Lung microvascular endothelial cell (primary cell): ENCODE results near the gene VRK3. TPM values are rescaled to one million over a fixed set of nuclear protein-coding genes. Genes with fewer than 3 reads are reported as not detected.
"Not testable (repeated sequence)": the region's sequence is repeated elsewhere in the genome, so short reads cannot be mapped to it uniquely, and the experiment has no call there.

Source experiments
- DNase-seq, 2 donors: peaks; one replicate each; pipeline versions ENCODE4 v3.0.0 to v3.0.0-alpha.2; 2010; ENCODE audit warnings: low read depth in 2 of 2
- total RNA-seq: library from RNA; depleted of rRNA; stranded (reverse); fragments of >200 nt; gene quantifications from 2 replicates; pipeline ENCODE4 v1.2.1, GENCODE V29; 2014

The VRK3 gene, protein sequence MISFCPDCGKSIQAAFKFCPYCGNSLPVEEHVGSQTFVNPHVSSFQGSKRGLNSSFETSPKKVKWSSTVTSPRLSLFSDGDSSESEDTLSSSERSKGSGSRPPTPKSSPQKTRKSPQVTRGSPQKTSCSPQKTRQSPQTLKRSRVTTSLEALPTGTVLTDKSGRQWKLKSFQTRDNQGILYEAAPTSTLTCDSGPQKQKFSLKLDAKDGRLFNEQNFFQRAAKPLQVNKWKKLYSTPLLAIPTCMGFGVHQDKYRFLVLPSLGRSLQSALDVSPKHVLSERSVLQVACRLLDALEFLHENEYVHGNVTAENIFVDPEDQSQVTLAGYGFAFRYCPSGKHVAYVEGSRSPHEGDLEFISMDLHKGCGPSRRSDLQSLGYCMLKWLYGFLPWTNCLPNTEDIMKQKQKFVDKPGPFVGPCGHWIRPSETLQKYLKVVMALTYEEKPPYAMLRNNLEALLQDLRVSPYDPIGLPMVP
- total RNA-seq: 13.7 and 18.3 TPM in 2 replicates

DNA sequence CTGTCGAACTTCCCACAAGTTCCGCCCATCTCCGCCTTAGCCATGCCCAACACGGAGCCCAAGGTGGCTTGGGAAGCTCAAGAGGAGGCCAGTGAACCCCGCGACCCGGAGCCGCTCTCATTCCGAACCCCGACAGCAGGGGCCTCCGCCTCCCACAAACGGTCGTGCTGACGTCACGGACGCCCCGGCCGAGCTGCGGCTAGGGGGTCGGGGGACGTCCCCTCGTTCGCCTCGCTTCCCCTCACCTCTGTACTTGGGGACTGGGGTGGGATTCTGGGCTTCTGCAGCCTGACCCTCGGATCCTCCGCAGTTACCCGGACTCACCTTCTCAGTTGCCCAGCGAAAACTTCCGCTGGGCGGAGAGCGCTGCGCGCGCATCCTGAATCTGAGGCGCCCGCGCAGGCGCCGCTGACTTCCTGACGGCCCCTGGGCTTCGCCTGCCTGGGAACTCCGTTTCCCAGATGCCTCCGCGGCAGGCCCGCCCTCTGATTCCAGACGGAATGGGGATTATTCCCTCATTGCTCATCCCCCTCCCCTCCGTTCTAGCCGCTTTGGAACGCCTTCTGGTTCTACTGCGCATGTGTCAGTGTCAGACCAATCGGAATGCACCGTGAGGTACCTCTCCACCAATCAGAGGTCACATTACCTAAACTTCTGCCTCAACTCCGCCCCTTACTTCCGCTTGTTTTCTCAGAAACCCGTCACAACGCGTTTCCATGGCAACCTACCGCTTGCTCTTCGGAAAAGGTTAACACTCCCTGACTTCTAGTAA lies at the start of gene VRK3:
TSS of gene VRK3 (minus strand) at position 351 of the 772 bp plus-strand sequence. CDS start 9,210 bp downstream, outside the sequence.
- peak; percentile 100 for DNase-seq

DNA sequence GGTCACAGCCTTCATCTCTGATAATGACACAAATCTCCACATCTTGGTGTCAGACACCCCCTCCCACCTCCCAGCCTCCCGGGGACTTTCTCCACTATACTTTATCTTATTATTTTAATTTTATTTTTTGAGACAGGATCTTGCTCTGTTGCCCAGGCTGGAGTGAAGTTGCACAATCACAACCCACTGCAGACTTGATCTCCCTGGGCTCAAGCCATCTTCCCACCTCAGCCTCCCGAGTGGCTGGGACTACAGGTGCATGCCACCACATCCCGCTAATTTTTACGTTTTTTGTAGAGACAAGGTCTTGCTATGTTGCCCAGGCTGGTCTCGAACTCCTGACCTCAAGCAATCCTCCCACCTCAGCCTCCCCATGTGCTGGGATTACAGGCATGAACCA lies 43.2 kb upstream of the VRK3 start:
- not testable (repeated sequence) for DNase-seq

DNA sequence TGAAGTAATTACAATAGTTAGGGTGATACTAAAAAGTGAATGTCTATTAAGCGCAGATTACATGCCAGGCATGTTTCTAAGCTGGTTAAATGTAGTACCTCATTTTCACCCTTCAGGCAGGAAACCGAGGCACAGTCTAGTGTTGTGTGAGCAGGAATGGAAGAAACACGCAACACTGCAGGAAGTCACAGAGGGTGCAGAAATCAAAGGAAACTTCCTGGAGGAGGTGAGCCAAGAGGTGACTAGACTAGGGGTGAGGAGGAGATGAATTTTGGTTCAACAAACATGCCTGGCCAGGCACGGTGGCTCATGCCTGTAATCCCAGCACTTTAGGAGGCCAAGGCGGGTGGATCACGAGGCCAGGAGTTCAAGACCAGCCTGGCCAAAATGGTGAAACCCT lies 42.4 kb upstream of the VRK3 start:
- DNase-seq: no peak

DNA sequence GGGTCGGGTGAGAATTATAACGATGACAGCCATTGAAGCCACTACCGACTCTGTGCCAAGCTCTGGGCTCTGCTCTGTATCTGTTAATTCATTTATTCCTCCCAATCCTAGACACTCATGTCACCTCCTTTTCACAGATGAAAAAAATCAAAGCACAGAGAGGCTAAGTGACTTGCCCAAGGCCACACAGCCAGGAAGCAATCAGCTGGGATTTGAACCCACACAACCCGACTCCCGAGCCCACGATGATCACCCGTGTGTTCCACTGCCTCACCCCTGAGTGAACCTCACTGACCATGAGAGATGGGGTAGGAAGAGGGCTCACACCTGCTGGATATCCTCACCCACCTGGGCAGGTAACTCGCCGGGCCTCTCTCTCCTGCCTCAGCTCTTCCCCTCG lies 40.8 kb upstream of the VRK3 start:
- DNase-seq: no peak

DNA sequence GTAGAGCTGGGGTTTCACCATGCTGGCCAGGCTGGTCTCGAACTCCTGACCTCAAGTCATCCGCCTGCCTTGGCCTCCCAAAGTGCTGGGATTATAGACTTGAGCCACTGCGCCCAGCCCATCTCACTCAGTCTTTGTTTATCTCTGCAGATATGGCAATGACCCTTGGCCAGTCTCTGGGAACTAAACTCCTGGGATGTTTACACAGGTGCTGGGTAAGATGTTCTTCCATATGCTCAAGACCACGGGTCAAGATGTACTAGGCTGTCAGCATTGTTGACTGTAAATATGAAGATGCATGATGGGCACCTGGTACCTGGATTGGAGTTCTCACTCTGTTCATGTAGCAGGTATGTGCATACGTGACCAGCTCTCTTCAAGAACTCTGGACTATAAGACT lies 36.5 kb upstream of the VRK3 start:
- DNase-seq: no peak

DNA sequence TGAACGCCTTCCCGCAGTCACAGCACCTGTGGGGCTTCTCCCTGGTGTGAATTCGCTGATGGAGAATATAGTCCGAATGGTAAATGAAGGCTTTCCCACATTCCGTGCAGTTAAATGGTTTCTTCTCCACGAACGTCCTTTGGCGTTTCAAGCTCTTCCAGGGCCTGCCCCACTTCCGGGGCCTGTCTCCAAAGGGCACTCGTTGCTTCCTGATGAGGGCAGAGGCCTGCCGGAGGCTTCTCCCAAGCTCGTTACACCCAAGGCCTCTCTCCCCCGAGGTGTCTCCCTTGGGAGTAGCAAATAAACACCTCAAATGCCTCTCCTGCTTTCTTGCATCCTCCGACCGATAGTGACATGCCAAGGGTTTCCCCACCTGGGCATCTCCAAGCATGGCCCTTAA lies 34.9 kb upstream of the VRK3 start:
- DNase-seq: no peak

DNA sequence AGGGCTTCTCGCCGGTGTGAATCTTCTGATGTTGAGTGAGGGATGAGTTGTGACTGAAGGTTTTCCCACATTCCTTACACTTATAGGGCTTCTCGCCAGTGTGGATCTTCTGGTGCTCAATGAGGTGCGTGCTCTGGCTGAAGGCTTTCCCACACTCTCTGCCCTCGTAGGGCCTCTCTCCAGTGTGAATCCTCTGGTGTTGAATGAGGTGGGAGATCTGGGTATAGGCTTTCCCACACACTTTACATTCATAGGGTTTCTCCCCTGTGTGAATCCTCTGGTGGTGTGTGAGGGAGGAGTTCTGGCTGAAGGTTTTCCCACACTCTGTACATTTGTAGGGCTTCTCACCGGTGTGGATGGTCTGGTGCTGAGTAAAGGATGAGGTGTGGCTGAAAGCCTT lies 33.9 kb upstream of the VRK3 start:
- no peak for DNase-seq

DNA sequence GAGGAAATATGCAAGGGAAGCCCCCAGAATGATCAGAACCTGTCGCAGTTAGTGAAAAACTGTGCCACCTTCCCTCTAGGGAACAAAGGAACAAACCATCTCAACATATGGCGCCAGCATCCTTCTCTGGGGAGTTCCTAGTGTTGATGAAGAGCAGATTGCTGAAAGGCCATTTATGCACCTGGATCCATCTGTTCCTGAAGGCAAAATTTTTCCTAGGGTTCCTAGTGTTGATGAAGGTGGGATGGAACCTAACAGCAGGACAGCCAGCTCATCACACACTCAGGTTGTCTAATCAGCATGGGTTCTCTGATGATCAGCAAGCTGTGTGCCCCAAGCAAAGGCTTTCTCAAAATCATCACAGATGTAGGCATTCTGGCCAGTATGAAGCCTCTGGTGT lies 33.3 kb upstream of the VRK3 start:
- DNase-seq: no peak

DNA sequence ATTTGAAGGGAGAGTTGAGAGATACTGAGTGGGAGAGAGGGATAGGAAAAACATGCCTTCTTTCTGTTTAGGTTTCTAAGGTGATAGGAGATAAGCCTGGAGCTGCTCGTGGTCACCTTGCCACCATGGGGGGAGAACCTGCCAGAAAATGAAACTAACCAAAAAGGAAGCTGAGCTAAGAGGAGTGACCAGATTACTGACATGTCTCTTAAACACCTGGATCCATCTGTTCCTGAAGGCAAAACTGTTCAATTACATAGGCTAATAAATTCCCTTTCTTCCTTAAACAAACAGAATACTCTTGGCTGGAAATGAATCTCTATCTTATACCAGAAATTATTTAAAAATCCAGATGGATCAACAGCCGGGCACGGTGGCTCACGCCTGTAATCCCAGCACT lies 27.9 kb upstream of the VRK3 start:
- DNase-seq: no peak

DNA sequence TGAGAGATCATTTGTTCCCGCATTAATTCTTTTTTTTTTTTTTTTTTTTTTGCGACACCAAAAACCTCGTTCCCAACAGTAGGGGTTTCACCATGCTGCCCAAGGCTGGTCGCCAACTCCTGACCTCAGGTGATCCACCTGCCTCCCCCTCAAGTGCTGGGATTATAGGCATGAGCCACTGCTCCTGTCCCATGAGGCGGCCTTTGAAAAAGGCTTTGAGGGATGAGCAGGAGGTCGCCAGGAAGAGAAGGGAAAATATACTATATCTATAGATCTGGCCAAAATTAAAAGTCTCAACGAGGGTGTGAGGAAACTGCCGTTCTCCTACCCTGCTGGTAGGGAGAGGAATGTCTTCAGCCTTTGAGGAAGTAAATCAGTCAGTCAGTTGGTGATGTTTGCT lies 26.8 kb upstream of the VRK3 start:
- DNase-seq: no peak

DNA sequence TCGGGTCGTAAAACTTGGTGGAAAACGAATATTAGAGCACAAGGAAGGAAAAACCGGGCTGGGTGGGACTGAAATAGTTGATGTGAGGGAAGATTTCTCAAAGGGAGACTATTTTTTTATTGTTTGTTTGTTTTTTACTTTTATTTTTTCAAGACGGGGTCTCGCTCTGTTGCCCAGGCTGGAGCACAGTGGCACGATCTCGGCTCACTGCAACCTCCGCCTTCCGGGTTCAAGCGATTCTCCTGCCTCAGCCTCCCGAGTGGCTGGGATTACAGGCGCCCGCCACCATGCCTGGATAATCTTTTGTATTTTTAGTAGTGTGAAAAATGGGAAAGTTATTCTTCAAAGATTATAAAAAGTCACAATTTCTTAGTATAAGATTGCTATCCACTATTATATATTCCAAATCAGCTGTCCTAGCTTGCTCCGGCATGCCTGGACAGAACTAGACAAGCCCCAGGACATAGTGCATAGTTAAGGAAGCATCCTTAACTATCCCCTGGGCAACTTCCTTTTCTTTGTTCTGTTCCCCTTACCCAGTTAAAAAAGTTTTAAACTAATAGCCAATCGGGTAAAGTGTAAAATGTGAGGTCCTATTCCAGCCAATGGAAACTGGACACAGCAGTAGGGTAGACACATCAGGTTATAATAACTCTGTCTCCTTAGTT lies 26.2 kb upstream of the VRK3 start:
- not testable (repeated sequence) for DNase-seq

DNA sequence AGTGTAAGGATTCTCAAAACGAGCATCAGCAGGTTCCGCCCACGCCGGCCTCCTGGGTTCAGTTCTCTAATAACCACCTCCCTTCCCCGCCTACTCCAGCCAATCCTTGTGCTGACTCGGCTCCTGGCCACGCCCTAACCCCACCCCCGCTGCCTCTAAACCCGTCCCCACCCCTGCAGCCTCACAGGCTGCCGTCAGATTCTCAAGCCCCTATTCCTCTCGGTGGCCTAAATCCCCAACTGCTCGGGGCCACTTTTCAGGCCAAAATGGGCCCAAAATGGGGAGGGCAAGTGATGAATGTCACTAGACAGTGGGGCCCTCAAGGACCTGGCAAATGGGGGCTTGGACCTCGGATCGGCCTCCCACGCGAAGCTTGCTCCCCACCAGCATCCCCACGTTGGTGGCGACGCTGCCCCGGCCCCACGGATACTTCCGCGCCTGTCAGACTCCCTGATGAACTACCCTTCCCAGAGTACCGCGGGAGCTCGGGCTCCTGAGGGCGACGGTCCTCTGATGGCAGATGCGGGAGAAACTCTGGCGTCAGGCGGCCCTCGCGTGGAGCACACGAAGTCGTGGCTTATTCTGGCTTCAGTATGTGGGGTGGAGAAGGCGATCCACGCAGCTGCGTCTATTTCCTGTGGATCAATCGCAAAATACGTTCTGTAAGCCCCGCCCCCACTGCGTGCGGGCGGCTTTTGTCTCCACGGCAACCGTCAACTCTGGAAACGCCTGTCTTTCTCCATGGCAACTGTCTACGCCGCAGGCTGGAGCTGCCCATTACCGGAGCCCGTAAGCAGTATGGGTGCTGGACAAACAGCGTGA lies 25.4 kb upstream of the VRK3 start:
- peak; percentile 68 to 73 for DNase-seq

DNA sequence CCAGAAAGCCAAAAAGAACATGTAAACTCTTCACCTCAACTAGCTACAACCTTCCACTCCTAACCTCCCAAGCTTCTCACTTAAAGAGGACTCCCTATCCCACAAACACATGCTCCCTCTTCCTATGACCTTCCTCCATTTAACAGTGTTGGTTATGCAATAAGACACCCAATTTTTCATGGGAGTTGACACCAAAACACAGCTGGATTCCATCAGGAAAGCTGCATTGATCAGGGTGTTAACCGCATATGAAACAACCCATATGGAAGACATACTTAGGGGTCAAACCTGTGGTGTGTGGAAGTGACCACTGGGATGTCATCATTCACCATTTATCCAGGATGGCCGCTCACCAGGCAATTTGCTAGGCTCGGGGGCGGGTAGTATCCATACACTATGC lies 22.5 kb upstream of the VRK3 start:
- no peak for DNase-seq

DNA sequence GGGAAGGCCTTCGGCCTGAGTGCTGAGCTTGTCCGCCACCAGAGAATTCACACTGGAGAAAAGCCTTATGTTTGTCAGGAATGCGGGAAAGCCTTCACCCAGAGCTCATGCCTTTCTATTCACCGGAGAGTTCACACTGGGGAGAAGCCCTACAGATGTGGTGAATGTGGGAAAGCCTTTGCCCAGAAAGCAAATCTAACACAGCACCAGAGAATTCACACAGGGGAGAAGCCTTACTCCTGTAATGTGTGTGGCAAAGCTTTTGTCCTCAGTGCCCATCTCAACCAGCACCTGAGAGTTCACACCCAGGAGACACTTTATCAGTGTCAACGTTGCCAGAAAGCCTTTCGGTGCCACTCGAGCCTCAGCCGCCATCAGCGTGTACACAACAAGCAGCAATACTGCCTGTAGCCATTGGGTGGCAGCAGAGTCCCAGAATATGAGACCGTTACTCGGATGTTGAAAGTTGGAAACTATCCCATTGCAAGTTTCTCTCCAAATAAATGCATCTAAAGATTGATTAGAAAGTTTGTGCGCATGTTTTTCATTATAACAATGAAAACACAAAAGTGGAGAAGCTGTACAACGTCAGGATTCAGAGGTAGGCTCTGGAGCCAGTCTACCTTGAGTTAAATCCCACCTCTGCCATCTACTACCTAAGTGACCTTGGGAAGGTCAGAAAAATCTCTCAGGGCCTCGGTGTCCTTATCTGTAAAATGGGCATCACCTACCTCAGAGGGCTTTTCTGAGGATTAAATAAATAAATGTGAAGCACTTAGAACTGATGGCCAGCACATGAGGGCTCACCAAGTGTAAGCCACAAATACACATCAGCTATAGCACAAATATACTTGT lies 21.7 kb upstream of the VRK3 start:
- peak in 1 of 2 donors; percentile 12 for DNase-seq

DNA sequence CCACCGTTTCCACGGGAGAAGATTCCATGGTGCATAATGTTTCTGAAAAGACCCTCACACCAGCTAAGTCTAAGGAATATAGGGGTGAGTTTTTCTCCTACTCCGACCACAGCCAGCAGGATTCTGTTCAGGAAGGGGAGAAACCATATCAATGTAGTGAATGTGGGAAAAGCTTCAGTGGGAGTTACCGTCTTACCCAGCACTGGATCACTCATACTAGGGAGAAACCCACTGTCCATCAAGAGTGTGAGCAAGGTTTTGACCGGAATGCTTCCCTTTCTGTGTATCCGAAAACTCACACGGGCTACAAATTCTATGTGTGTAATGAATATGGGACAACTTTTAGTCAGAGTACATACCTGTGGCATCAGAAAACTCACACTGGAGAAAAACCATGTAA lies 19.8 kb upstream of the VRK3 start:
- DNase-seq: no peak

DNA sequence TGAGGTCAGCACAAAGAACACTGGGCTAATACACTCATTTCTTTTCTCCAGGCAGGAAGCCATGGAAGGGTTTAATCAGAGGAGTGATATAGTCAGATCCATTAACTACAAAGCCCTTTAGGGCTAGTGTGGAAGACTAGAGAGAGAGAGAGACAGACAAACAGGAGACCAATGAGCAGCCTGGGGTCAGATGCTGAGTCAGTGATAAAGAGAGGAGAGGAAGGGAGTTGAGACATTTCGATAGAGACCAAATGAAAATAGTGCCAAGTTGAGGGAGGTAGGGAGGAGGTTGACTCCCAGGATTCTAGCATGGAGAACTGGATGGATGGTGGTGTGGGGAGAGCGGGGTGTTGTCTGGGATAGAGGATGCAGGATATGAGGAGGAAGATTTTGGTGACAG lies 18.8 kb upstream of the VRK3 start:
- DNase-seq: no peak

DNA sequence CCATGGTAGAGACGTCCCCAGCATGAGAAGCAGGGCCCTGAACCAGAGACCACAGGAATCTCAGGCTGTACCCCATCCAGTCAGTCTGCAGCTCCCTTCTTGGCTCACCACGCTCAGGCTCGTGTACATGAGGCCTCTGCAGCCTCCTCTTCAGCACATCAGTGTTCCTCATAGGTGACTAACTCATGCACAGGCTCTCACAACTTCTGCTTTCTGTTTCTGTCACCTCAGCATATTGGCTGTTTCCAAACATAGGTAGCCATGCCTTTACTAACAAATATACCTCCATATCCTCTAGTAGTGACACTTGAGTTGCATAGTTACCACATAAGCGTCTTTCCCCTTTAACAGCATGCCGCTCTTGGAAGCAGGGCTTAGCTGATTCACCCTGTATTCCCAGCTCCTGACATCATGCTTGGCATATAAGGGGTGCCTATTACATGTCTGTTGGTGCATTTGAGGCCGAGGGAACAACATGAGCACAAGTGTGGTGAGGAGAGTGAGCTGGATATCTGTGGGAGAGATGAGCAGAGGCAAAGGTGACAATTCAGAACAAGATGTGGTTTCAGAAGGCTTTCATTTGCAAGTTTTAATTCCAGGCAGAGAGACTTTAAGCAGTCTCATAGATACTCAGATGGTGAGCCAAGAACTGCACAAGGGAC lies 17.3 kb upstream of the VRK3 start:
- DNase-seq: no peak

DNA sequence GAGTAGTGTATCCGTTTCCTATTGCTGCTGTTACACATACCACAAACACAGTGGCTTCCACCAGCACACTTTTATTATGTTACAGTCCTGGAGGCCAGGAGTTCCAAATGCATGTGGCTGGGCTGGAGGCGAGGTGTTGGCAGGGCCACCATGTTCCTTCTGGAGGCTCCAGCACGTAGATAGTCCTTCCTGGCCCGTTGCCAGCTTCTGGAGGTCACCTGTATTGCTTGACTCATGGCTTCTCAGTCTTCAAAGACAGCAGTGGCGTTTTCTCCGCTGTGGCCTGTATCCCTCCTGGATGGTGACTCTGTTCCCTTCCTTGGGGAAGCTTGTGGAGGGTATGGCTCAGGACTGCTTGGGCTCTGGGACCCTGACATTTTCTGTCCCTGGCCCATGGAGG lies 15.8 kb upstream of the VRK3 start:
- DNase-seq: no peak

DNA sequence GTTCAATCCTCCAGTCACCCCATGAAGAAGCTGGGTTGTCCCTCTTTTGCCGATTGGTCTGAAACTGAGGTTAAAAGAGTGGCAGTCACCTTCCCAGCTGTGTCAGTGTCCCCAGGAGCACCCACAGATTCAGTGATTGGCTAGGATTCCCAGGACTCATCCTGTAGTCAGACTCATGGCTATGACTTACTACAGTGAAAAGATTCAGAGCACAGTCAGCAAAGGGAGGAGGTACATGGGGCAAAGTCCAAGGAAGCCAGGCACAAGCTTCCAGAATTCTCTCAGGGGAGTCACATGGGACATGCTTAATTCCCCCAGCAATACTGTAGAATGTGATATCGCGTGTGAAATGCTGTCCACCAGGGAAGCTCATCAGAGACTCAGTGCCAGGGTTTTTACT lies 14.8 kb upstream of the VRK3 start:
- no peak for DNase-seq

DNA sequence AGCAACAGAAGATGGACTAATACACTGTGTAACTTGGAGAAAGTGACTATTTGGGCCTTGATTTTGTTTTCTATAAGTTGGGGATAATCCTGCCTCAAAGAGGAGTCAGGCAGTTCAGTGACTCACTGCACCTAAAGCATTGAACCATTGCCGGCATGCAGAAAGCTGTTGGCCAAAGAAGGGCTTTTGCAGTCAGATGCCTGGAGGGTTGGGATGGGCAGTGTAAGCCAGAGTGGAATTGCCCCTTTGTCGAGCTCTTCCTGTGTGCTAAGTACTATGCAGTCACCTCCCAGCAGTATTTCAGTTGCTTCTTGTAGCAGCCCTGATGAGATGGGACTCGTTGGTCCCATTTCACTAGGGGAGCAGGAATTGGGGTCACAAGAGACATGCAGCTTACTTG lies 11.7 kb upstream of the VRK3 start:
- DNase-seq: no peak
